ENCODE results near the gene ATP4A.

DNA sequence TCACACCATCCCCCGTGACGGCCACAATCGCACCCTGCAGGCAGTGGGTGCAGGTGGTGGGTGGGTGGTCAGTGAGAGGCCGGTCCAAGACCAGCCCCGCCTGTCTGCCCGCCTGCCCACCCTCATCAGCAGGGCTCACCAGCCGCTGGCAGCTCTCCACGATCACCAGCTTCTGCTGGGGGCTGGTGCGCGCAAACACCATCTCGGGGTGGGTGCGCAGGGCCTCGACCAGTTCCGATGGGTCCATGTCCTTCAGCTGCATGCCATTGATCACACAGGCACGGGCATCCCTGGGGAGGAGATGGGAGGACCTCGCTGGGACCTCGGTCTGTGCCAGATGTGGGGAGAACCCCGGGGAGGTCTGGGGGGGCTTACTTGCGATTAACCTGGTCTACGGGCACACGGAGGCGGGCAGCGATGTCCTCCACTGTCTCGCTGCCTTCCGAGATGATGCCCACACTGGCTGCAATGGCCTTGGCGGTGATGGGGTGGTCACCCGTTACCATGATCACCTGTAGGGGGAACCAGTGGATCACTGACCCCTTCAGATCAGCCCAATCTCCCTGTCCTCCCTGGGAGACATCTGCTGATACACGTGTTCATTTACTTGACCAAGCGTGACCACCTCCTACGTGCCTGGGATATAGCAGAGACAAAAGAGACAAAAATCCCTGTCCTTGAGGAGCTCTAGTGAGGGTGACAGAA lies 8.0 kb downstream of the ATP4A start:
- TF ChIP-seq POLR2A (IDR thresholded peaks at IDR 0.05): no peak
- TF ChIP-seq, protein P1, sequence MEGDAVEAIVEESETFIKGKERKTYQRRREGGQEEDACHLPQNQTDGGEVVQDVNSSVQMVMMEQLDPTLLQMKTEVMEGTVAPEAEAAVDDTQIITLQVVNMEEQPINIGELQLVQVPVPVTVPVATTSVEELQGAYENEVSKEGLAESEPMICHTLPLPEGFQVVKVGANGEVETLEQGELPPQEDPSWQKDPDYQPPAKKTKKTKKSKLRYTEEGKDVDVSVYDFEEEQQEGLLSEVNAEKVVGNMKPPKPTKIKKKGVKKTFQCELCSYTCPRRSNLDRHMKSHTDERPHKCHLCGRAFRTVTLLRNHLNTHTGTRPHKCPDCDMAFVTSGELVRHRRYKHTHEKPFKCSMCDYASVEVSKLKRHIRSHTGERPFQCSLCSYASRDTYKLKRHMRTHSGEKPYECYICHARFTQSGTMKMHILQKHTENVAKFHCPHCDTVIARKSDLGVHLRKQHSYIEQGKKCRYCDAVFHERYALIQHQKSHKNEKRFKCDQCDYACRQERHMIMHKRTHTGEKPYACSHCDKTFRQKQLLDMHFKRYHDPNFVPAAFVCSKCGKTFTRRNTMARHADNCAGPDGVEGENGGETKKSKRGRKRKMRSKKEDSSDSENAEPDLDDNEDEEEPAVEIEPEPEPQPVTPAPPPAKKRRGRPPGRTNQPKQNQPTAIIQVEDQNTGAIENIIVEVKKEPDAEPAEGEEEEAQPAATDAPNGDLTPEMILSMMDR (IDR thresholded peaks at IDR 0.05): no peak

All from sigmoid colon (tissue), 3 donors.